ENCODE results near the gene GSTM5.

DNA sequence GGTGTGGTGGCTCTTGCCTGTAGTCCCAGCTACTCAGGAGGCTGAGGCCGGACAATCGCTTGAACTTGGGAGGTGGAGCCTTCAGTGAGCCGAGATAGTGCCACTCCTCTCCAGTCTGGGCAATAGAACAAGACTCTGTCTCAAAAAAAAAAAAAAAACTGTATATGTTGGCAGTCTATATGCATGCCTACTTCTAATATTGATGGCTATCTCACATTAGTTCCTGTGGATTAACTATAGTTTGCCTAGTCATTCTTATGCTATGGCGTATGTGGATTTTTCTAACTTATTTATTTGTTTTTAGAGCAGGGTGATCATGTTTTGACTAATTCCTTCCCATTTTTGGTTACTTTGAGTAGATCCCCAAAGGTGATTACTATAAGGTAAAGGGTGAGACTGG lies 15.0 kb upstream of the GSTM5 start:
- TF ChIP-seq, protein P1, sequence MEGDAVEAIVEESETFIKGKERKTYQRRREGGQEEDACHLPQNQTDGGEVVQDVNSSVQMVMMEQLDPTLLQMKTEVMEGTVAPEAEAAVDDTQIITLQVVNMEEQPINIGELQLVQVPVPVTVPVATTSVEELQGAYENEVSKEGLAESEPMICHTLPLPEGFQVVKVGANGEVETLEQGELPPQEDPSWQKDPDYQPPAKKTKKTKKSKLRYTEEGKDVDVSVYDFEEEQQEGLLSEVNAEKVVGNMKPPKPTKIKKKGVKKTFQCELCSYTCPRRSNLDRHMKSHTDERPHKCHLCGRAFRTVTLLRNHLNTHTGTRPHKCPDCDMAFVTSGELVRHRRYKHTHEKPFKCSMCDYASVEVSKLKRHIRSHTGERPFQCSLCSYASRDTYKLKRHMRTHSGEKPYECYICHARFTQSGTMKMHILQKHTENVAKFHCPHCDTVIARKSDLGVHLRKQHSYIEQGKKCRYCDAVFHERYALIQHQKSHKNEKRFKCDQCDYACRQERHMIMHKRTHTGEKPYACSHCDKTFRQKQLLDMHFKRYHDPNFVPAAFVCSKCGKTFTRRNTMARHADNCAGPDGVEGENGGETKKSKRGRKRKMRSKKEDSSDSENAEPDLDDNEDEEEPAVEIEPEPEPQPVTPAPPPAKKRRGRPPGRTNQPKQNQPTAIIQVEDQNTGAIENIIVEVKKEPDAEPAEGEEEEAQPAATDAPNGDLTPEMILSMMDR (IDR thresholded peaks at IDR 0.05): no peak
- TF ChIP-seq POLR2A (IDR thresholded peaks at IDR 0.05): no peak

All from adrenal gland (tissue), 5 donors.